GM12878 (cell line): Measurements from ENCODE around the gene ZNF688. TPM values are rescaled to one million over a fixed set of nuclear protein-coding genes. Genes with fewer than 3 reads are reported as not detected.

Source experiments
- CBX5 ChIP-seq: sonication (generic); IDR thresholded peaks from 2 replicates; pipeline ENCODE4 v1.6.1; 2016; ENCODE audit warnings: low read depth, moderate library complexity, mild to moderate bottlenecking, inconsistent platforms
- CHD2 ChIP-seq: IDR thresholded peaks from 2 replicates; pipeline ENCODE4 v1.6.1; 2011; ENCODE audit warnings: low read depth, low read length, improper control_type of control experiment, borderline replicate concordance
- ETV6 ChIP-seq, 2 experiments: fragments of 450-650 bp in 1 of 2; IDR thresholded peaks in 1 of 2; conservative IDR thresholded peaks in 1 of 2; 2 replicates each; pipeline ENCODE4 v1.6.1; 2014; ENCODE audit warnings: antibody characterized with exemption in 1 of 2, borderline replicate concordance in 1 of 2, low read depth in 1 of 2, mild to moderate bottlenecking in 1 of 2, moderate library complexity in 1 of 2
- FOS ChIP-seq: IDR thresholded peaks from 3 replicates; pipeline ENCODE4 v1.6.1; 2011; ENCODE audit warnings: borderline replicate concordance; ENCODE audit not compliant: insufficient read length; ENCODE audit errors: extremely low read depth
- HCFC1 ChIP-seq: fragments of 150-350 bp; IDR thresholded peaks from 2 replicates; pipeline ENCODE4 v1.6.1; 2014; ENCODE audit warnings: low read length
- IRF4 ChIP-seq: IDR thresholded peaks from 2 replicates; pipeline ENCODE4 v1.6.1; 2011; ENCODE audit warnings: low read depth, low read length
- MLLT1 ChIP-seq: fragments of 450-650 bp; IDR thresholded peaks from 2 replicates; pipeline ENCODE4 v1.6.1; 2016; ENCODE audit warnings: mild to moderate bottlenecking
- NKRF ChIP-seq: fragments of 450-650 bp; conservative IDR thresholded peaks from 2 replicates; pipeline ENCODE4 v1.6.1; 2017; ENCODE audit warnings: mild to moderate bottlenecking, moderate library complexity
- NR2C2 ChIP-seq: IDR thresholded peaks from 2 replicates; pipeline ENCODE4 v1.6.1; 2011; ENCODE audit warnings: borderline replicate concordance, low read depth; ENCODE audit not compliant: control insufficient read depth, insufficient read length
- NRF1 ChIP-seq: conservative IDR thresholded peaks from 2 replicates; pipeline ENCODE4 v1.6.1; 2011; ENCODE audit warnings: mild to moderate bottlenecking, low read depth, low read length, improper control_type of control experiment
- PAX5 ChIP-seq: IDR thresholded peaks from 2 replicates; pipeline ENCODE4 v1.6.1; 2011; ENCODE audit warnings: low read depth, low read length, borderline replicate concordance
- POLR2A ChIP-seq: IDR thresholded peaks from 2 replicates; pipeline ENCODE4 v1.6.1; 2011; ENCODE audit warnings: low read depth, mild to moderate bottlenecking, low read length
- POLR2AphosphoS5 ChIP-seq: IDR thresholded peaks from 2 replicates; pipeline ENCODE4 v1.6.1; 2011; ENCODE audit warnings: mild to moderate bottlenecking, low read length, inconsistent platforms
- SIX5 ChIP-seq: IDR thresholded peaks from 2 replicates; pipeline ENCODE4 v1.6.1; 2011; ENCODE audit warnings: mild to moderate bottlenecking, low read depth, low read length, moderate library complexity; ENCODE audit not compliant: severe bottlenecking
- SMAD1 ChIP-seq: fragments of 450-650 bp; IDR thresholded peaks from 2 replicates; pipeline ENCODE4 v1.6.1; 2018; ENCODE audit warnings: mild to moderate bottlenecking, low read depth; ENCODE audit not compliant: partially characterized antibody
- SMARCA5 ChIP-seq: fragments of 450-650 bp; IDR thresholded peaks from 2 replicates; pipeline ENCODE4 v1.6.1; 2017; ENCODE audit warnings: mild to moderate bottlenecking
- SREBF1 ChIP-seq: IDR thresholded peaks from 2 replicates; pipeline ENCODE4 v1.6.1; 2012; ENCODE audit warnings: mild to moderate bottlenecking, low read length
- YY1 ChIP-seq: IDR thresholded peaks from 2 replicates; pipeline ENCODE4 v1.6.1; 2011; ENCODE audit warnings: low read depth, mild to moderate bottlenecking, low read length
- ZBTB33 ChIP-seq: fragments of 450-650 bp; IDR thresholded peaks from 2 replicates; pipeline ENCODE4 v1.6.1; 2017; ENCODE audit warnings: mild to moderate bottlenecking
- ZBTB40 ChIP-seq: fragments of 450-650 bp; IDR thresholded peaks from 2 replicates; pipeline ENCODE4 v1.6.1; 2016; ENCODE audit warnings: mild to moderate bottlenecking, moderate library complexity, borderline replicate concordance
- polyA plus RNA-seq, 11 experiments: library from polyadenylated mRNA; depleted of rRNA in 4 of 11; unstranded in 6 of 11; stranded (reverse) in 5 of 11; fragments of >200 nt; fragmentation: Nextera tagmentation in 4 of 11; fragmentation: Illumina TruSeq in 1 of 11; extraction: Ambion mirVana in 4 of 11; extraction: Trizol in 1 of 11; gene quantifications; 1 replicate in 1 of 11; 2 replicates in 10 of 11; pipeline versions ENCODE4 v1.2.1 to v1.2.3, GENCODE V29; 2011 to 2016; ENCODE audit warnings: inconsistent platforms in 2 of 11, missing spikeins in 2 of 11, low read depth in 1 of 11
- total RNA-seq, 4 experiments: library from RNA; depleted of rRNA in 3 of 4; stranded (reverse); fragments of >200 nt in 3 of 4; fragmentation: Illumina TruSeq in 1 of 4; extraction: Trizol in 1 of 4; gene quantifications; 2 replicates each; pipeline versions ENCODE4 v1.2.1 to v1.2.3, GENCODE V29; 2013 to 2021

Gene ZNF688
- total and polyA plus RNA-seq, 10 of the 15 experiments (the other 5 are each of a cell fraction or from before 2014, with no cell fraction given) = 0.14 to 17.4 (median 10.6) TPM

- TF ChIP-seq SREBF1 (0 out of 2 replicates have a peak, but pooled peaks have one; percentile 47), HCFC1 (peak; percentile 88), SIX5 (peak; percentile 86), ZBTB33 (no peak), NR2C2 (peak; percentile 44), ZBTB40 (peak; percentile 81), POLR2A (peak; percentile 76), POLR2AphosphoS5 (peak; percentile 5; the same call in 1 of the 2 replicates), YY1 (peak; percentile 100), MLLT1 (peak; percentile 97), ETV6 (conservative IDR thresholded peaks at IDR 0.05 in 1 of 2, IDR thresholded peaks at IDR 0.05 in 1 of 2; ENCODE audit: borderline replicate concordance in 1 of 2, low read depth in 1 of 2) (0 out of 4 replicates have a peak, but pooled peaks of 1 of the 2 experiments have one; percentile 3), SMARCA5 (0 out of 2 replicates have a peak, but pooled peaks have one; percentile 54), PAX5 (0 out of 2 replicates have a peak, but pooled peaks have one; percentile 18), IRF4 (0 out of 2 replicates have a peak, but pooled peaks have one; percentile 14), CHD2 (peak; percentile 75), SMAD1 (no peak), NKRF (no peak), NRF1 (peak; percentile 86), FOS (no peak), CBX5 (no peak)
Observed at GRCh38 chr16:30534368-30535105, 37.0 kb downstream of the ZNF688 start, which contains the start of gene ZNF747 (continued).
